HG03103 (cell line): ENCODE results near the gene AP1G2.
"Not testable (repeated sequence)": the region's sequence is repeated elsewhere in the genome, so short reads cannot be mapped to it uniquely, and the experiment has no call there.

Experiments used
- ATAC-seq: cut with Tn5 transposase; IDR thresholded peaks from one replicate; pipeline ENCODE4 v1.9.1; 2021; ENCODE audit warnings: low read depth; ENCODE audit not compliant: unreplicated experiment

The AP1G2 gene

DNA sequence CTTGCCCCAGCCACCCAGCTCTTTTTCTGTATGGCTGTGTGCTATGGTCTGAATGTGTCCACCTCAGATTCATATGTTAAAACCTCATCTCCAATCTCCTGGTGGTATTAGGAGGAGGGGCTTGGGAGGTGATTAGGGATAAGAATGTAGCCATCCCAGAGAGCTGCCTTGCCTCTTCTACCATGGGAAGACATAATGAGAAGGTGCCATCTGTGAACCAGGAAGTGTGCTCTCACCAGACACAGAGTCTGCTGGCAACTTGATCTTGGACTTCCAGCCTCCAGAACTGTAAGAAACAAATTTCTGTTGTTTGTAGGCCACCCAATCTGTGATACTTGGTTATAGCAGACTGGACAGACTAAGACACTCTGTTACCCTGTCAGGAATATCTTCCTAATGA lies 33.8 kb upstream of the AP1G2 start:
- no peak for ATAC-seq

DNA sequence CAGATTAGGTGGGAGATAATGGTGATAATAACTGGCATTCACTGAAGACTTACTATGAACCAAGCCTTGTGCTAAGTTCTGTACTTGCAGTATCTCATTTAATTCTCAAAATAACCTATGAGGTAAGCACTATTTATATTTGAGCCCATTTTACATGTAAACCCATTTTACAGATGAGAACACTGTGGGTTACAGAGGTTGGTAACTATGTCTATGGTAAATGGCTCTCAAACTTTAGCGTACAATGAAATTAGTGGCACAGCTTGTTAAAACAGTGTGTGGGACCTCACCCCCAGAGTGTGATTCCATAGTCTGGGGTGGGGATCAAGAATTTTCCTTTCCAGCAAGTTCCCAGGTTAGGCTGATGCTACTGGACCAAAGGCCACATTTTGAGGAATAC lies 33.2 kb upstream of the AP1G2 start:
- no peak for ATAC-seq

DNA sequence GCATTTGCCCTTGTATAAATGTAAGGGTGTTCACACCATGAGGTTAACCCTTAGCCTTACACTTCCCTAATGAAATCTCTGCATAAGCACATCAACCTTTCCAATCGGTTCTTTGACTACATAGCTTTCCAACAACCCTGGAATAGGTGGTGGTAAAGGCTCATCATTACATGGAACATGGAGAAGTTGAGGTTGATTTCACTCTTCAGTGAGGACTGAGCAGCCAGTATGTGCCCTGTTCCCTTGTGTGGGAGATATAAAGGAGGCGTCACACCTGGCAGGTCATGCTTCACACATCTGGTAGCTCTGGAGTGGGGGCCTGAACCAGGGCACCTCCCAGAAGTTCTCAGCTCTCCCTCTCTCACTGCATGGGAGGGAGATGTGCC lies 32.7 kb upstream of the AP1G2 start:
- no peak for ATAC-seq

DNA sequence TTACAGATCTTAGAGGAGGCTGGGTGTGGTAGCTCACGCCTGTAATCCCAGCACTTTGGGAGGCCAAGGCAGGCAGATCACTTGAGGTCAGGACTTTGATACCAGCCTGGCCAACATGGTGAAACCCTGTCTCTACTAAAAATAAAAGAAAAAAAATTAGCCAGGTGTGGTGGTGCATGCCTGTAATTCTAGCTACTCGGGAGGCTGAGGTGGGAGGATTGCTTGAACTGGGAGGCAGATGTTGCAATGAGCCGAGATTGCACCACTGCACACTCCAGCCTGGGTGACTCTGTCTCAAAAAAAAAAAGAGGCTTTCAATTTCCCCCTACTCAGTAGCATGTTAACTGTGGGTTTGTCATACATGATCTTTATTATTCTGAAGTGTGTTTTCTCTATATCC lies 26.6 kb upstream of the AP1G2 start:
- not testable (repeated sequence) for ATAC-seq

DNA sequence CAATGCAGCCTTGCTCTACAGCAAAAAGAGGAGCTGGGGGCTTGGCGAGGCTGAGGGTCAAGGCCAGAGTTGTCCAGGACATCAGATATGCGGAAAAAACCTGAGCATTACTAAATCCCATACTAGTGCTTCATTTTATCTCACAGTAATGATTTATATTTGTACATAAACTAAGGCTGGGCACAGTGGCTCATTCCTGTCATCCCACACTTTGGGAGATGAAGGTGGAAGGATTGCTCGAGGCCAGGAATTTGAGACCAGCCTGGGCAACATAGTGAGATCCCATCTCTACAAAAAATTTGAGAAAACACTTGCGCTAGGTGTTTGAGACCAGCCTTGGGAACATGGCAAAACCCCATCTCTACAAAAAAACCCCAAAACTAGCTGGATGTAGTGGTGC lies 22.6 kb upstream of the AP1G2 start:
- no peak for ATAC-seq

DNA sequence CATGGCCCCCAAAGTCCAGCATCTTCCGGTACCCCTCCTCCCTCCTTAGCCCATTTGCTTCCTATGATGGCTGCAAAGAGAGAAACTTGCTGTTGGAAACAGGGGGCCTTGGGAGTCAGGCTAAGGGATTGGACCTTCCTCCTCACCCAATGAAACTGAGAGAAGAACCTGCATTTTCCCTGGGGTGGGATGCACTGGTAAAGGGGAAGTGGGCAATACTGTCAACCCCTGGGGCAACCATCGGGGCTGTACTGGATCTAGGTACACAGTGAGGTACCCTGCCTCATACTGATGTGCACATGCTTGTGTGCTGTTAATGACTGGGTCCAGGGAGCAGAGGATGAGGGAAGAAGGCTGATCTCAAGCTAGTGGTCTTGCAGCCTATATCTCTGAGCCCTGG lies 22.0 kb upstream of the AP1G2 start:
- no peak for ATAC-seq

DNA sequence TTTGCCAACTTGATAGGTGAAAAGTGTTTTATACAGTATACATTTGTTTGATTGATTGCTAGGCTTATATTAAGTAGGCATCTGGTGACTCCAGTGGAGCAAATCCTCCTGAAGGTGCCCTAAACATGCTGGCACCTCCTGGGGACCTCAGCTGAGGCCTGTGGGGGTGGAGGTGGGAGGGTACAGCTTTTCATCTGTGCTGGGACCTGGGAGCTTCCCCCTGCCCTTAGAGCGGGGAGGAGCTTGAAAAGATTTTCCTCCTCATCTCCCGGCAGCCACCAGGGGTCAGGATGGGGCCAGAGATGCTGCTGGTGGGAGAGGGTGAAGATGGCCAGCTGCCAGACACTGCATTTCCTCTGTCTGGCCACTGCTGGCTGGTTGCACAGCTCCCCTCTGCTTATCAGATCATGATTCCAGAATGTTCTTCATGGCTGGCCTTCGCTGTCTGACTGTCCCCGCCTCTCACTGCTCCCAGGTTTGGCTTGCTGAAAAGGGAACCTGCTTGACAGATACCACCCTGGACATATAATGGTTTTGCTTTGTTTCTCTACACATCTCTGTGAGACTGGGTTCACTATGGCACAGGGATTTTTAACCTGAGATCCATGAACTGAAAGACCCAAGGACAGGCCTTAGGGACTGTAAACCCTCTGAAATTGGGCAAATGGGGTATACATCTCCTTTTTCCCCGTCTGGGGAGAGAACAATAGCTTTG lies 21.4 kb upstream of the AP1G2 start:
- peak; percentile 93 for ATAC-seq

DNA sequence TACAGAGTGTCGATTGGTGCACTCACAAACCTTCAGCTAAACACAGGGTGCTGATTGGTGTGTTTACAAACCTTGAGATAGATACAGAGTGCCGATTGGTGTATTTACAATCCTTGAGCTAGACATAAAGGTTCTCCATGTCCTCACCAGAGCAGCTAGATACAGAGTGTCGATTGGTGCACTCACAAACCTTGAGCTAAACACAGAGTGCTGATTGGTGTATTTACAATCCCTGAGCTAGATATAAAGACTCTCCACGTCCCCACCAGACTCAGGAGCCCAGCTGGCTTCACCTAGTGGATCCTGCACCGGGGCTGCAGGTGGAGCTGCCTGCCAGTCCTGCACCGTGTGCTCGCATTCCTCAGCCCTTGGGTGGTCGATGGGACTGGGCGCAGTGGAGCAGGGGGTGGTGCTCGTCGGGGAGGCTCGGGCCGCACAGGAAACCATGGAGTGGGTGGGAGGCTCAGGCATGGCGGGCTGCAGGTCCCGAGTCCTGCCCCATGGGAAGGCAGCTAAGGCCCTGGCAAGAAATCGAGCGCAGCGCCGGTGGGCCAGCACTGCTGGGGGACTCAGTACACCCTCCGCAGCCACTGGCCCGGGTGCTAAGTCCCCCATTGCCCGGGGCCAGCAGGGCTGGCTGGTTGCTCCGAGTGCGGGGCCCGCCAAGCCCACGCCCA lies 17.1 kb upstream of the AP1G2 start:
- not testable (repeated sequence) for ATAC-seq

DNA sequence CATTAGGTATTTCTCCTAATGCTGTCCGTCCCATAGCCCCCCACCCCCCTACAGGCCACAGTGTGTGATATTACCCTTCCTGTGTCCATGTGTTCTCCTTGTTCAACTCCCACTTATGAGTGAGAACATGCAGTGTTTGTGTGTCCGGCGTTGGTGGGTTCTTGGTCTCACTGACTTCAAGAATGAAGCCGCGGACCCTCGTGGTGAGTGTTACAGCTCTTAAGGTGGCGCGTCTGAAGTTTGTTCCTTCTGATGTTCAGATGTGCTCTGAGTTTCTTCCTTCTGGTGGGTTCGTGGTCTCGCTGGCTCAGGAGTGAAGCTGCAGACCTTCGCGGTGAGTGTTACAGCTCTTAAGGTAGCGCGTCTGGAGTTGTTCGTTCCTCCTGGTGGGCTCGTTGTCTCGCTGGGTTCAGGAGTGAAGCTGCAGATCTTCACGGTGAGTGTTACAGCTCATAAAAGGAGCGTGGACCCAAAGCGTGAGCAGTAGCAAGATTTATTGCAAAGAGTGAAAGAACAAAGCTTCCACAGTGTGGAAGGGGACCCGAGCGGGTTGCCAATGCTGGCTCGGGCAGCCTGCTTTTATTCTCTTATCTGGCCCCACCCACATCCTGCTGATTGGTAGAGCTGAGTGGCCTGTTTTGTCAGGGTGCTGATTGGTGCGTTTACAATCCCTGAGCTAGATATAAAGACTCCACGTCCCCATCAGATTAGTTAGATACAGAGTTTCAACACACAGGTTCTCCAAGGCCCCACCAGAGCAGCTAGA lies 16.4 kb upstream of the AP1G2 start:
- ATAC-seq = not testable (repeated sequence)

DNA sequence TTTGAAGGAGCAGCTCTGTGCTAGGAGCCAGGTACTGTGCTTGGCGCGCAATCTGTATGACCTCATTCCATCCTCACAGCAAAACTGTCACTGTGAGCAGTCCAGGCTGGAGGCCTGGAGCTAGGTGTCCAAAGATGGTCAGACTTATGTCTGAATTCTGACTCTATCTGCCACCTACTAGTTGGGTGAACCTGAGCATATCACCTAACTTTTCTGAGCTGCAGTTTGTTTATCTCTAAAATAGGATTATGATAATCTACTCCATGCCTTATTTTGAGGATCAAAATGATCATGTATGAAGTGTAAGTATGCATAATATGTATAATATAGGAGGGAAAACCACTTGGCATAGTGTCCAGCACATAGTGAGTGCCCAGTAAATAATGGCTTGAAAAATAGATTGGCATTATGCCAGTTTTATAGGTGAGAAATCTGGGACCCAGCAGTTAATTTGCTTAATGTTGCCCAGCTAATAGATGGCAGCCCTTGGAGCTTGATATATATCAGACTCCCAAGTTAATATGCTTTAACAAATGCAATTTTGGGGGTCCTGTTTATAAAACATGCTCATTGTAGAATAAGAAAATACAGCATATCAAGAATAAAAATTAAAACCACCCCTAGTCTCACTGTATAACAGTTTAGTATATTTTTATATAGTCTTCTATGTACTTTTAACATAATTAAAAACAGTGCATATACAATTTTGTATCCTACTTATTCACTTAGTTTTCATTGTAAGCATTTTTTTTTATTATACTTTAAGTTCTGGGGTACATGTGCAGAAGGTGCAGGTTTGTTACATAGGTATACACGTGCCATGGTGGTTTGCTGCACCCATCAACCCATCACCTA lies 15.5 kb upstream of the AP1G2 start:
- ATAC-seq = no peak

DNA sequence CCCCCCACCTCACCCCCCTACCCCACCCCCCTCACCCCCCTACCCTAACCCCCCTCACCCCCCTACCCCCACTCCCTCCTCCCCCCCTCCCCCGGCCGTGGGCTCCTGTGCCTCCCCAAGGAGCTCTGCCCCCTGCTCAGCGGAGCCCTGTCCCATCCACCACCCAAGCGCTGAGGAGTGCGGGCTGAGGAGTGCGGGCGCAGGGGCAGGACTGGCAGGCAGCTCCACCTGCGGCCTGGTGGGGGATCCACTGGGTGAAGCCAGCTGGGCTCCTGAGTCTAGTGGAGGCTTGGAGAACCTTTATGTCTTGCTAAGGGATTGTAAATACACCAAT lies 13.3 kb upstream of the AP1G2 start:
- ATAC-seq = no peak

DNA sequence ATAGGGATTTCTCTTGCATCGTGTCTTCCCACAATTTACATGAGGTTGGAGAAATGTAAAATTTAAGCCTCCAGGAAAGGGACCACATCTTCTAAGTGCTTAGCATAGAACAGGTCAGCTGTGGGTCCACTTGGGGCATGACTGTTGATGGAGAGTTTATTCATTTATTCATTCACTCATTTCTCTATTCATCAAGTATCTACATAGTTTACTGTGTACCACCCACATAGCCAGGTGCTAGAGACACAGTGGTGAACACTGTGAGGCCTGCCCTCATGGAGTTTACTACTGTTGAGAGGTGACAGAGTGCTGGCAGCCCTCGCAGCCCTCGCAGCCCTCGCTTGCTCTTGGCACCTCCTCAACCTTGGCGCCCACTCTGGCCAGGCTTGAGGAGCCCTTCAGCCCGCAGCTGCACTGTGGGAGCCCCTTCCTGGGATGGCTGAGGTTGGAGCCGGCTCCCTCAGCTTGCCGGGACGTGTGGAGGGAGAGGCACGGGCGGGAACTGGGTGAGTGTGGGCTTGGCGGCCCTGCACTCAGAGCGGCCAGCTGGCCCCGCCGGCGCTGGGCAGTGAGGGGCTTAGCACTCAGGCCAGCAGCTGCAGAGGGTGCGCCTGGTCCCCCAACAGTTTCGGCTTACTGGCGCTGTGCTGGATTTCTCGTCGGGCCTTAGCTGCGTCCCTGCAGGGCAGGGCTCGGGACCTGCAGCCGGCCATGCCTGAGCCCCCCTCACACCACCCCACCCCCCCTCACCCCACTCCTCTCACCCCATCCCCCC lies 12.7 kb upstream of the AP1G2 start:
- ATAC-seq = no peak

DNA sequence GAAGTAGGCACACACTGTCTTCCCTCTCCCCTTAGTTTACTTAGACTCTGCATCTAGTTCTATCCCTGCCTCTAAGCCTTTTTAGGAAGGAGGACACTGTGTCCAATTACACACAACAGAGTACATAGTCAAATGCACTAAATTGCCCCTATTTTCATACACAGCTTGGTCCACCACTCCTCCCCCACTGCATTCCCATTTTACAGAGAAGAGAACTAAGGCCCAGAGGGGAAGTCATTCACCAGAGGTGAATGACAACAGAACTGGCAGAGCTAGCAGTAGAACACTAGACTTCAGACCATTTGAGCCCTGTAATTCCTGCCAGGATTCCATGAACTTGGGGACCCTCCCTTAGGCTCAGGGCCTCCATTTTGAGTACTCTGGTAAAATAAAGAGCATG lies 12.1 kb upstream of the AP1G2 start:
- ATAC-seq = no peak

DNA sequence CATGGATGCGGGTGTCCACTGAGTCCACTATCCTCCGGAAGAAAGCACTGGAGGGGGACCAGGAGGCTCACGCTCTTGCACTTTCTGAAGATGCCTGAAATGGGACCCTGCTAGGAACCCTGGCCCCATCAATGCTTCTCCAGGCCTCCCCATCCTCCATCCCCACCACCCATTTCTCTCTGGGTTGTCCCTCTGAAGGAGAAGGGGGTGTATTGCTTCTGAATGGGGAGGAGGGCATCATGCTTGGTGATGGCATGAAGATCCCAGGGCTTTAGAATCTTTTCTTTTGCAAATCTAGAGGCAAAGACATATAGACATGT lies 11.7 kb upstream of the AP1G2 start:
- ATAC-seq = no peak

DNA sequence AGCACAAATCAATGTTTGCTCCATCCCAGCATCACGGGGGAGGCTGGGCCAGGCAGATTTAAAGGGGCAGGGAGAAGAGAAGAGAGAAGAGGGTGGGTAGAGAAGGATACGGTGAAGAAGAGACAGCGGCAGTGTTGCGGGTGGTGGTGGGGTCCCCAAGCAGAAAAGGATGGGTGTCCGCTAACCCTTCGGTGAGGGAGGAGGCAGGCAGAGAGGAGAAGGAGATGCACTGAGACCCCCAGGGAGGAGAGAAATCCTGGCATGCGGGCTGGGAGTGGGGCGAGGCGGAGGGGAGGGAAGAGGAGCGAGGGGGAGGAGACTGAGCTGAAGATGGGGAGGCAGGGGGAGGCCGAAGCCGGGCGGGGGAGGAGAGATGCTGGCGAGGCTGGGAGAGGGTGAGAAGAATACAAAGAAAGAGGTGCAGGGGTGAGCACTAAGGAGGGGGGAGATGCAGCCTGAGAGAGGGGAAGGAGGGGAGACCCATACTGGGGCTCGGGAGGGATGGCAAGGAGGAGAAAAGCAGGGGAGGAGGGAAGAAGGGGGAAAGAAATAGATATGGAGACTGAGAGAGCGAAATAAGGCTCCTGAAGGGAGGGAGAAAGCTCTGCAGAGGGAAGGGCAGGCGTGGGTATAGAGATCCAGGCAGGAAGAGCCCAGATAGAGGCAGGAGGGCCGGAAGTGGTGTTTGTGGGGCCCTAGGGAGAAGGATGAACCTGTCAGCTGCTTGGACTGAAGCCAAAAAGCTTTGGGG lies 11.1 kb upstream of the AP1G2 start, which contains the start of gene JPH4:
Gene JPH4, minus strand, starts transcription at position 231 of the 751 bp plus-strand sequence. CDS start 1,337 bp downstream, outside the sequence.
- ATAC-seq = no peak

DNA sequence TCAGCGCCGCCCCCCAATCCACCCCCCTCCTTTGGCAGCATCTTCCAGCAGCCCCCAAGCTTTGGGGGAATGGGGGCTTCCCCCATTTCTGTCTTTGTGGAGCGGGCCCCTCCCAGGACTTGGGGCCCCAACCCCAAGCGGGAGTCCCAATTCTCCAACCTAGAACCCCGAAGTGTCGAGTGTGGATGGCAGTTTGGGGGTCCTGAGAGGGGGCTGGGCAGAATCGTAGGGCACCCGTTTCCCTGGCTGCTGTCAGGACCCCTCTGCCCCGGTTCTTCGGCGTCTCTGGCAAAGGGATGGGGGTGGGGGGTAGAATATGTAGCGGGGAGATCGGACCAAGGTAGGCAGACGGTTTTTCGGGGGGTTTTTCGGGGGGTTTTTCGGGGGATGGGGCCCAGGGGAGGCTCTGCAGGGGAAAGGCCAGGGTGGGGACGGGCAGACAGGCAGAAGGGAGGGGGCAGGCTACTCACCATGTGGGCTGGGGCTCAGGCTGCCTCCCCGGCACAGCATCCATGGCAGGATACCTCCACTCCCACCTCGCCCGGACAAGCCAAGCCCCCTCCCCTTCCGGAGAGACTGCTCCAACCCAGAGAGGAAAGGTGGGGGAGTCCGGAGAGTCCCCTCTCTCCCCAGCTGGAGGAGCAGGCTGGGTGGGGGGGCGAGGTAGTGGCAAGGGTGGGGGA lies 10.3 kb upstream of the AP1G2 start:
- no peak for ATAC-seq

DNA sequence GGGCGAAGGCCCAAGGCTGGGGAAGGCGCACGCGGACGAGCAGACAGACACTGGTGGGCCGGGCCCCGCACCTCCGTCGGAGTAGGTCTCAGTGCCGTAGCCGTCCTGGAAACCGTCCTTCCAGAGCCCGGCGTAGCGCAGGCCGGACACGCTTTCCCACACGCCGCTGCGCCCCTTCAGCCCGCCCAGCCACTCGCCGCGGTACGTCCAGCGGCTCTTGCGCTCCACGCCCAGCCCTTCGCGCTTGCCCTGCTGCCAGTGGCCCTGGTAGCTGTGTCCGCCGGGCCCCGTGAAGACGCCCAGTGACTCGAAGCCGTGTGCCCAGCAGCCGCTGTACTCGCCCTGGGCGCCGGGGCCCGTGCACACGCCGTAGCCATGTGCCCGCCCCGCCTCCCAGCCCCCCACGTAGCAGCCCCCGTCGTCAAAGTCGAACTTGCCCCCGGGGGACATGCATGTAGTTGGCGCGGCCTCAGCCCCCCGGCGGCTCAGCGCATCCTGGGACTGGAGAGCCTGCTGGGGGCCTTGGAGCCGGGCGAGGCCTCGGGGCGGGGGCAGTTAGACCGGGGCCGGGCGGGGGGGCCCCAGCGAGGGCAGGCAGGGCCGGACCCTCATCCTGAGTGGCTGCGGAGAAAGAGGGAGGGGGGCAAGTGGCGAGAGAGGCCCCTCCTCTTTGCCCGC lies 9.6 kb upstream of the AP1G2 start:
- no peak for ATAC-seq

DNA sequence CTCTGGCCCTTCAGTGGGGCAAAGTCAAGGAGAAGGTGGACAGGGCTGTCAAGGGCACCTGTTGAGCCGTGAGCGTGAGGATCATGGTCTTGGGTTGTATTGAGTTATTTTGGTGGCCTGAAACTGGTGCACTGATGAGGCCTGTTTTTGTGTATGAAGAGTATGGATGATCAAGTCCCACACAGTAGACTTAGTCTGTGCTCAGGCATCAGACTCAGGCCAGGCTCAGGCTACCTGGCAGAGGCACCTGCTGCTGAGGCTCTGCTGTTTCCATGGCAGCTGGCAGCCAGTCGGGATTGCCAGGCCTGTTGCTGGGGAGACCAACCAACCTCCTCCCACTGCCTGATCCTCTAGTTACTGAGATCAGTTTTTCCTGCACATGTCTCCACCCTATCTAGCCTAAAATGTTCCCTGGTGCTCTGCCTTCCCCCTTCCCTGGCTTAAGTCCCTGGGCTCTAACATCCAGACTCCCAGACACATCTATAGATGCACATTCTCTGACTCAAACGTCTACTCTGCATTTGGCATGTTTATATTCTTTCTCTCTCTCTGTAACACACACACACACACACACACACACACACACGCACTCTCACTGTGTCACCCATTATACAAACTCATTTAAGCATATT lies 5.9 kb upstream of the AP1G2 start:
- ATAC-seq = no peak
